Glomerular visceral epithelial cell (primary cell): ENCODE measurements around the gene IMPDH1.

Experiments
- DNase-seq: peaks from one replicate; pipeline ENCODE4 v3.0.0-alpha.2; 2016; ENCODE audit errors: extremely low spot score

IMPDH1 gene

DNA sequence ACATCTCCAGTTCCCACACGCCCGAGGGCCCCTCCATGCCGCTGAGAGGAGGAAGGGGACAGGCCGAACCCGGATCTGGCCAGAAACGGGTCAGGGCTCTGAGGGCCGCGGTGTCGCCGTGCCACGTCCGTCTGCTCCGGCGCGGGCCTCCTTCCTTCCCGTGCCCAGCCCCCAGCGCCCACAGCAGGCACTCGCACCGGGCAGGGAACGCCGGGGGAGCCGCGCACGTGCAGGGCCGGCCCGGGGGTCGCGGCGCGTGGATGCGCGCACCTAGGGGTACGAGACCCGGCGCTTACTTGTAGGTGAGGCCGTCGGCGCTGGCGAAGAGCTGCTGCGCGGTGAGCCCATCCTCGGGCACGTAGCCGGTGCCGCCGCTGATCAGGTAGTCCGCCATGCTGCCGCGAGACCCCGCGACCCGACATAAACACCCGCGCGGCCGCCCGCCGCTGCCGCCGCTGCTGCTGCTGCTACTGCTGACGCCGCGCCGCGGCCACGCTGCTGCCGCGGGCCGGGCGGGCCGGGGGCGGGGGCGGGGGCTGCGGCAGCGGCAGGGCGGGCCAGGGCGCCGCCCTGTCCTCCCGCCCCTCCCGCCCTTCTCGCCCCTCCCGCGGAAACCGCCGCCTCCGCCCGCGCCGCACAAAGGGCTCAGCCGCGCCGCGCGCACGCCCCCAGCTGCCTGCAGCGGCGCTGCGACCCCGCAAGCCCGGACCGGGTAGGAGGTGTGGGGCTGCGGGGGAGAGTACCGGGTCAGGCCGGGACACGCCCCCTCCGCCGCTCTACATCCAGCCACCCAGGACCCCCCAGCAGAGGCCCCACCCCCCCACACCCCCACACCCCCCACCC, 4.1 kb downstream of the IMPDH1 start:
- peak; percentile 55 for DNase-seq

GRCh38 chr7:128404886-128405470, 4.8 kb downstream of the IMPDH1 start:
- DNase-seq = peak; percentile 15

DNA sequence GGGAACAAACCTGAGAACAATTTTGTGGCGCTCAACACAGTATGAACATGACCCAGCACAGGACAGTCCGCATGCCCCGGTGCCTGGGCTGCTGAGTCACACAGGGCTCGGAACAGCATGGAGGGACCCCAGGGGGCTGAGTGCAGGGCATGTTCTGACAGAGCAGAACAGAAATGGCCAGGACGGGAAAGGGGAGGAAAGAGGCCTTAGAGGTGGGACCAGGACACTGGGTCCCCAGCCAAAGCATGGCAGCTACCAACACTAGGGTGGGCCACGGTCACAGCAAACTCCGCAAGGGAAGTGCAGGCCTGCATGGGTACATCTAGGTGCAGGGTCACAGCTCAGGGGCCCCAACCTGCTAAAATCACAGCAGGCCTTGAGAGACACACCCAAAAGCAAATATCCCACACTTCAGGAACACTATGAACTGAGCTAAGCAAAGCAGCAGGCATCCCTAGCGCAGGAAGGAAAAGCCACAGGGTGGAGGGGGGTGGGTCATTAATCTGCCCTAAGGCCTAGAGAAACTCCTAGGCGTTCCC, 5.6 kb downstream of the IMPDH1 start:
- no peak for DNase-seq

DNA sequence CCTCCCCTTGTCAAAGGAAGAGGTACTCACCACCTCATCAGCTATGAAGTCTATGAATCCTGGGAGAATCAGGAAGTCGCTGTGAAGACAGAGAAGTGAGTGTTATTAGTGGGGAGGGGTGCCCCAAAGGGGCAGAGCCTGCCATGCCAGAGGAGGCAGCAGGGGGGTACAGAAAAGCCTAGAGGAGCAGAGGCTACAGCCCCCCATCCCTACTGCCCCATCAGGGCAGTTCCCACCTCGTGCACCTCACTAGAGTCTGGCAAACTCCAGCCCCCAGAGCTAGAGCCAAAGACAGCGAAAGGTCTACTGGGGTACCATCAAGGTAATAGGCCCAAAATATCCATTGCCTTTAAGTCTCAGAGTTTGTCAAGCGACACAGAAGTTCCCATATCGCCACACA, 6.1 kb downstream of the IMPDH1 start:
- no peak for DNase-seq

DNA sequence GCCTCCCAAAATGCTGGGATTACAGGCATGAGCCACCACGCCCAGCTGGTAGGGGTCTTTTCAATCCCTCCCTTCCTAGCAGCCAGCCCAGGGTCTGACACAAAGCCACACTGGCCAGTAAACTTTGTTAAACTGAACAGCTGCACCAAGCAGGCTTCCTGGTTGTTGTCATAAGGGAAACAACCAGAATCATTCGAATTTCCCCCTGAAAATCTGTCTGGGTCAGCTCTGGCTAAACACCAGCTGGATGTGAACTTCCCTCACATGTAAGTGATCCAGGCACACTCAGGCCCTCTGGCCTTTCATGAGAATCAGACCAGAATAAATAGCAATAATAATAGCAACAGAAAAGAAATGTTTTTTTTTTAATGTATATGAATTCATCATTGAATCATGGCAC, 7.4 kb downstream of the IMPDH1 start:
- no peak for DNase-seq

DNA sequence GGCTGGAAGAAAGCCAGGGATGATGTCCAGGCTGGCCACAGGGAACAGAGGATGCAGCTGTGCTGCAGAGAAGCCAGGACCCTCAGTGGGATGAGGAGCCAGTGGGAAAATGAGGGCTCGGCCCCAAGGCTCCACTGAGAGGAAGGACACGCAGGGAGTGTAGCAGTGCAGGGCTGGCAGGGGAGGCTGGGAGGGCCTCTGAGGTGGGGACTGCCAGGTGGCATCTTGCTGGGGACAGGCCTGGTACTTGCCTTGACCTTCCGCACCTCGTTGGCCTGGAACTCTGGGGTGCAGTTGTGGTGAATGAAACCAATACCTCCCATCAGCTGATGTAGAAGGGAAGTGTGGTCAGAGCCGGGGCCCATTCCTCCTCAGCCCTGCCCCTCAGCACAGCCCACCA, 9.2 kb downstream of the IMPDH1 start:
- DNase-seq = no peak

GRCh38 chr7:128399991-128400390, 9.8 kb downstream of the IMPDH1 start:
- no peak for DNase-seq

- no peak for DNase-seq
Measured at GRCh38 chr7:128398841-128399135, 11.0 kb downstream of the IMPDH1 start.

DNA sequence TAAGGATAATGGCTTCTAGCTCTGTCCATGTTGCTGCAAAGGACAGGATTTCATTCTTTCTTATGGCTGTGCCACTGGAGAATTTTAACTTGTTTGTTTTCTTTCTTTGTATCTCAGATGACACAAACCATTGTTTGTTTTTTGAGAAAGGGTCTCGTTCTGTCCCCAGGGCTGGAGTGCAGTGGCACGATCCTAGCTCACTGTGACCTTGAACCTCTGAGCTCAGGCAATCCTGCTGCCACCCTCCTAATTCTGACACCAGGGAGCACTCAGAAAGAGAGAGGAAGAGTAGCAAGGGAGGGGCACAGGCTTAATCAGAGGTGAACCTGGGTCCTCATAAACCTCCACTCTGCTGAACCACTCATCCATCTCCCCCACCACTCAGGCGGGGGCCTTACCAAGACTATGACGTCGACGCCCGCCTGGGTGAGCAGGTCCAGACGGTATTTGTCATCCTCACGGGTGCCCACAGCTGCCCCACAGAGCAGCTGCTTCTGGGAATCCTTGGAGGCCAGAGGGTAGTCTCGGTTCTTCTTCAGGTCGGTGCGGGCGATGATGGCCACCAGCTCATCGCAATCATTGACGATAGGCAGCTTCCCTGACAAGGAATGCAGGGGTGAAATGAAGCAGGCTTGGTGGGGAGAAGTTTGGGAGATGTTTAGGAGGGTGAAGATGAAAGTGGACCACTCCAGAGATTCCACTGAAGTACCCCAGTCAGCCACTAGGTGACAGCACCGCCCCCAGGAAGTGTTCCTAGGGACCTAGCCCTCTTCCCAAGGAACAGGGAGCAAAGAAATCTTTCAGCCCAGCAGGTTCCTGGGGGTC, 11.6 kb downstream of the IMPDH1 start:
- DNase-seq = peak; percentile 53

- DNase-seq = no peak
Measured at GRCh38 chr7:128396357-128396756, 13.4 kb downstream of the IMPDH1 start.

- DNase-seq = no peak
Measured at GRCh38 chr7:128395748-128396147, 14.0 kb downstream of the IMPDH1 start.

GRCh38 chr7:128394904-128395496, 14.8 kb downstream of the IMPDH1 start:
- DNase-seq = no peak

DNA sequence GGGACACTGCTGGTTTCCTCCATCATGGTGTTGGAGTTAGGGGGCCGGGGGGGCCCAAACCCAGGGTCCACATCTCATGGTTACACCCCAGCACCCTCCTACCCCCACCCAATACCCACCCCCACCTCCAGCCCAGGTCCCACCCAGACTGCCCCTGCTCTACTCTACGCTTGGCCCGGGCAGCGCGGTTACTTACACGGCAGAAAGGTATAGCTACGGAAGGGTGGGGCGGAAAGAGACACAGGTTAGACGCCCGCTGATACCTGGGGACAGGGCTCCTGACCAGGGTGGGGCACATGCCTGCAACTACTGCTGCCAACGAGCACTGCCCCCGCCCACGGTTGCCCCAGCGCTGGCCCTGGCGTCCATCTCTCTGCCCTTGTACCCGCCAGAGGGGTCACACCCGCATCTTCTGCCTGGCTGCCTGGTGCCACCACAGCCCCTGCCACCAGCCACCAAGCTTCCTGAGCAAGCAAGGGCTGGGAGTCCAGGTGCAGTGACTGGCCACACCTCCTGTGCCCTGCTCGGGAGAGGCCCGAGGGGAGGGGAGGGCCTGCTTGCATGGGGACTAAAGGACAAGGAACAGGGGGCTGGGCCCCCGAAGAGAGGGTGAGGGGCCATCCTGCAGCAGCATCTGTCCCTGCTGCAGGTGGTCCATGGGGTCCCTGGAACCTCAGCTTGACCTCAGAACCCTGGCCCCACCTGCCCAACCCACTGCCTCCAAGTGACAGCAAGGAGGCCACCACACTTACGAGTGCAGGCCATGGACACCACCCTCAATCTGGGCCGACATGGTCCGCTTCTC, 16.1 kb downstream of the IMPDH1 start:
- no peak for DNase-seq

- no peak for DNase-seq
Measured at GRCh38 chr7:128392446-128393327, 17.1 kb downstream of the IMPDH1 start.

DNA sequence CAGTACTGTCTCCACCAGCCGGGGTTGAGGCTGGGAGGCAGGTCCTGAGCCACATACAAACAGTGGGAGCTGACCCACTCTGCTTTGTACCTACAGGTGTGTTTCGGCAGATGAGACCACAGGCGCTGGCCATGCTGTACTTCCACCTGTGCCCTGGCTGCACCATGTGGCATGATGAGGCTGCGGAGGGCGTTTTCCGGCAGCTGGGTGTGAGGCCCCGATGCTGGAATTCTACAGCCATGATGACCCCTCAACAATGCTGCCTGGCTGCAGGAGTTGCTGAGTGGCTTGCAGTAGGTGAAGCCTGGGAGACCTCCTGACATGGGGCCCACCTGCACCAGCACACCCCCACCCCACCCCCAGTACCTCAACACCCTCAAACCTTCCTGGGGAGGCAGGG, 18.0 kb downstream of the IMPDH1 start:
- no peak for DNase-seq

GRCh38 chr7:128390871-128391565, 18.8 kb downstream of the IMPDH1 start:
- DNase-seq = no peak

DNA sequence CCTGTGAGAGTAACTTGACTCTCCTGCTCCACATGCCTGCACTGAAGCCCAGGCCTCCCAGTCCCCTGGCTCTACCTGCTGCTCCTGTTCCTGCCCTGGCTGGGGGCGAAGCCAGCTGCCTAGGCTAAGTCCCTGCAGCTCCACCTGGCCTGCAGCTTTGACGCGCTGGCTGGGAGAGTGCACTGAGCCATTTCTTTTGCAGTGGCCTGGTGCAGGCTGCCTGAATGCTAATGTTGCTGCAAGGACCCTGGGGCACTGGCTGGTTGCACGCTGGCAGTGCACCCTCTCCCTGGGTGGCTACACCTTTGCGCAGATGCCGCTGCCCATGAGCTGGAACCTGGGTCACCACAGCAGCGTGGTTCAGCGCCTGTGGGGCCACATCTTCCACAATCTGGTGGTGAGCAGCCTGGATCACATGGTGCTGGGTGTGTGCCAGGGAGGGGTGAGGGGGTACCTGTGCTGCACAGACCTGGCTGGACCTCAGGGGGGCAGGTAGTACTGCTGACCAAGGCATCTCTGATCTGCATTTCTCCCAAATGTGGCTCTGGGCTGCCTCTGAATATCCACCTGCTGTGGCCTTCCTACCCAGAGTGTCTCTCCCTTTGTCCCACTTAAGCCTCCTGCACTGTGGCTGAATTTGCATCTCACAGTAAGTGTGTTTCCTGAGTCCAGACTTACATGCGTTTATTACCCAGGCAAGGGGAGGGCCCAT, 20.0 kb downstream of the IMPDH1 start:
- DNase-seq = no peak

- no peak for DNase-seq
Measured at GRCh38 chr7:128389085-128389617, 20.6 kb downstream of the IMPDH1 start.

GRCh38 chr7:128388145-128388485, 21.7 kb downstream of the IMPDH1 start:
- no peak for DNase-seq
